ENCODE measurements around the gene CHN2.
"Not testable (repeated sequence)": the region's sequence is repeated elsewhere in the genome, so short reads cannot be mapped to it uniquely, and the experiment has no call there.

CHN2 gene

DNA sequence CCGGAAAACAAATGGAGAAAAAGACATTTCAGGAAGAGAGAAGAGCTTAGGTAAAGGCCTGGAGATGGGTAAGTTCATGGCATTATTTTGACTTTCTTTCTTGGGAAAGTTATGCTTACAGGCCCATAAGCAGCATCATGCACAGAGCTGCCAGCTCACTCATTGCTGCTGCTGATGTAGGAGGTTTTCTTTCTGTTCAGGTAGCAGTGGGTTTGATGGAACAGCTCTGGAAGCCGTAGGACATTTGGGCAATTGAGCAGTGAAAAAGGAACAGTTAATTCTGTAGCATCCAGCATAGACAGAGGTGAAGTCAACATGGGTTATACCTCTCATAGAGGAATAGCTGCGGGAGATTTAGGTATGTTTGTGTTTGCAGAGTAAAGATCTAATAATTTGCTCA lies 3.3 kb downstream of the CHN2 start:
- Histone ChIP-seq H3K4me1 (ENCODE audit: control insufficient read depth, insufficient read depth, low read length, poor library complexity, severe bottlenecking) (no peaks in the 10 kb centered on the region), H3K4me3 (ENCODE audit: insufficient read depth, low read depth, low read length, poor library complexity, severe bottlenecking) (no peak overlapping the region), H3K27ac (ENCODE audit: insufficient read depth, low read length, poor library complexity, severe bottlenecking) (no peak overlapping the region), H3K36me3 (ENCODE audit: control insufficient read depth, insufficient read depth, low read length) (no peaks in the 10 kb centered on the region), H3K27me3 (replicated peaks; ENCODE audit: control insufficient read depth, insufficient read depth, low read length, poor library complexity, severe bottlenecking) (no peaks in the 10 kb centered on the region), H3K9me3 (ENCODE audit: control insufficient read depth, low read length) (no peaks in the 10 kb centered on the region)
- no peak for DNase-seq

DNA sequence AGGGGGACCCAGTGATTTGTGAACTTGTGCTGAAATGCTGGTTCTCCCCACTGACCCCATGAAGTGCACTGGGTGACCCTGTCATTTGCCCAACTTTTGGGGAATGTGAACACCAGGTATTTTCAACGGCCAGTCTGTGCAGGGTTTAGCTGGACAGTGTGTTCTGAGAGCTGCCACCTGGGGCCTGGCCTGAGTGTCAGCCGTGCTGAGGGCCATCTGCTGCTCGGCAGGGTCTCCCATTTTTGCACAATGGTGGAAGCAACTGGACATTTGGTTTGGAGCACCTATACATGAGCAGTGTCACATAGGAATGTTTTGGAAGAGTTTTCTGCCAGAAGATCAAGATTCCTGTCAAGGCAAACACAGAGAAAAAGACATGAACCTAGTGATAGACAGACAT lies 5.2 kb downstream of the CHN2 start:
- Histone ChIP-seq H3K27ac (ENCODE audit: insufficient read depth, low read length, poor library complexity, severe bottlenecking) (no peak overlapping the region), H3K36me3 (ENCODE audit: control insufficient read depth, insufficient read depth, low read length) (no peaks in the 10 kb centered on the region), H3K4me3 (ENCODE audit: insufficient read depth, low read depth, low read length, poor library complexity, severe bottlenecking) (no peak overlapping the region), H3K27me3 (replicated peaks; ENCODE audit: control insufficient read depth, insufficient read depth, low read length, poor library complexity, severe bottlenecking) (no peaks in the 10 kb centered on the region), H3K9me3 (ENCODE audit: control insufficient read depth, low read length) (no peaks in the 10 kb centered on the region), H3K4me1 (ENCODE audit: control insufficient read depth, insufficient read depth, low read length, poor library complexity, severe bottlenecking) (no peaks in the 10 kb centered on the region)
- no peak for DNase-seq

DNA sequence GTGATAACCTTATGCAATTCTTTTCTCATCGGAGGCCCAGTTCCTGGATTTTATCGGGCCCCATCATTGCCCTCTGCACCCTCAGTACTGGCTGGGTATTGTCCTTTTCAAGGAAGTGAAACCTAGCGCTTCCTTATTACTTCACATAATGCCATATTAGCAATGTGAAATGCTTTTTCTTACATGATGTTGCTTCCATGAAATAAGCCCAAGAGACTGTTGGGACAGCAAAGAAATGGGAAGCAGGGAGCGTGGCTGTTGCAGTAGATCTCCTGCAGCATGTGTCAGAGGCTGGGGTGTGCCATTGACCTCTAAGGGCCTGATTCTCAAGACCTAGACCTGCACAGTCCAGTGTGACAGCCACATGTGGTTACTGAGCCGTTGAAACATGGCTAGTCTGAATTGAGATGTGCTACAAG lies 8.1 kb downstream of the CHN2 start:
- no peak overlapping the region for H3K27ac ChIP-seq (ENCODE audit: insufficient read depth, low read length, poor library complexity, severe bottlenecking)
- H3K4me3 ChIP-seq (ENCODE audit: insufficient read depth, low read depth, low read length, poor library complexity, severe bottlenecking): no peak overlapping the region
- no peaks in the 10 kb centered on the region for H3K4me1 ChIP-seq (ENCODE audit: control insufficient read depth, insufficient read depth, low read length, poor library complexity, severe bottlenecking)
- no peaks in the 10 kb centered on the region for H3K9me3 ChIP-seq (ENCODE audit: control insufficient read depth, low read length)
- no peaks in the 10 kb centered on the region for H3K36me3 ChIP-seq (ENCODE audit: control insufficient read depth, insufficient read depth, low read length)
- no peak for DNase-seq
- no peaks in the 10 kb centered on the region for H3K27me3 ChIP-seq (replicated peaks; ENCODE audit: control insufficient read depth, insufficient read depth, low read length, poor library complexity, severe bottlenecking)

DNA sequence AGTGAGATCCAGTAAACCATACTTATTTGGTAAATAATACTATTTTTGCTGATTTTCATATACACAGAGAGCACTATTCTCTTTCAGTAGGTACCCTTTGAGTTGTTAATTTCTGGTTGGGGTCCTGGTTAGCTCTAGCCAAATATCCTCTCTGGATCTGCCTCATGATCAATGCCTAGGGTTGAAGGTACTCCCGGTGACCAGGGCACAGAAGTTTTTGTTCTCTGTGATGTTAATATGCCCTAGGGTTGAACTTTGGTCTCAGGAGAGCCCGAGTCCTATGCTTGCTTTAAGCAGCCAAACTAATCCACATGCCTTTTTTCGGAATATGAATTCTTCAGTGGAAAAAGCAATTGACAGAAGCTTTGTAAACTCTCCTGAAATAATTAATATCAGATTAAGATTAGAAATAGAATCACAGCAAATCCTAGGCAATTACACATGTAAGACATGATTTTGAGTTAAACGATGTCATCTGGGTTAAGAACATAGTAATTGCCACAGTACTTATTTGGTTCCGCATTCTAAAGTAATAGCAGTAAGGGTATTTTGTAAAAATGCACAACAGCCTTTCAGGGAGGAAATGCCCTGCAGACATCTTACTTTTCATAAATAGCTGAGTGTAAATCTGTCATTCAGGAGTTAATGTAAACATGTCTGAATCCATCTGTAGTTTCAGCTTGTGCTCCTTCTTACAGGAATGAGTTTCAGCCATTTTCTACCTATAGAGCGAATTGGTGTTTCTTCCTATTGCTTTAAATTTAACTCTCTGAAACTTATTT lies 10.1 kb downstream of the CHN2 start:
- H3K27ac ChIP-seq (ENCODE audit: insufficient read depth, low read length, poor library complexity, severe bottlenecking): no peak overlapping the region
- DNase-seq: no peak
- H3K36me3 ChIP-seq (ENCODE audit: control insufficient read depth, insufficient read depth, low read length): no peaks in the 10 kb centered on the region
- H3K4me1 ChIP-seq (ENCODE audit: control insufficient read depth, insufficient read depth, low read length, poor library complexity, severe bottlenecking): no peaks in the 10 kb centered on the region
- no peaks in the 10 kb centered on the region for H3K9me3 ChIP-seq (ENCODE audit: control insufficient read depth, low read length)
- no peaks in the 10 kb centered on the region for H3K27me3 ChIP-seq (replicated peaks; ENCODE audit: control insufficient read depth, insufficient read depth, low read length, poor library complexity, severe bottlenecking)
- H3K4me3 ChIP-seq (ENCODE audit: insufficient read depth, low read depth, low read length, poor library complexity, severe bottlenecking): no peak overlapping the region

DNA sequence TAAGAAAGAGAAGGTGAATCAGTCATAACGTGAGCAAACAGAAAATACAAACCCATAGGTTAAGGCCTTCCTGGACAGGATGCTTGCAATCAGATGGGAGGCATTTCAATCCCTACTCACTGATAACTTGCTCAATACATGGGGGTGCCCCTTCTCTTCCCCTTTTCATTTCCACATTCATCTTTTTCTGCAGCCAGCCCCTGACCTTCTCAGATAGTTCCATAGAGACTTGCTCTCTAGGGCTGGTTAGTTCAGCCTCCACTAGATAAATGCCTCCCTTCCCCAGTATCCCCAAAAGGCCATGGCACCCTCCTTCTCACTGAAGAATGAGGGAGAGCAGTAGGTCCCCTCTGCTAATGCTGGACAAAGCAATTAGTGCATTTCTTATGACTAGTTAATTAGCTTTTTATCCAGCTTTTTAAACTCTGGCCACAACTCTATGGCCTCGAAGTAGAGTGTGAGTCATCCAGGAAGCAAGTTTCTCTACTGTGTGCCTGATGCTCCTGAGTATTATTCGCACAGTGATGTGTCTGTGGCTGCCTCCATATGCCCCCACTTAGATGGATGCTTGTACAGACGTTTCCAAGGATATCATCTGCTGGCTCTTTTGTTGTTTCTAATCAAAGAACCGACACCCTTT lies 12.7 kb downstream of the CHN2 start:
- no peaks in the 10 kb centered on the region for H3K9me3 ChIP-seq (ENCODE audit: control insufficient read depth, low read length)
- DNase-seq: no peak
- no peak overlapping the region for H3K27ac ChIP-seq (ENCODE audit: insufficient read depth, low read length, poor library complexity, severe bottlenecking)
- no peaks in the 10 kb centered on the region for H3K27me3 ChIP-seq (replicated peaks; ENCODE audit: control insufficient read depth, insufficient read depth, low read length, poor library complexity, severe bottlenecking)
- no peaks in the 10 kb centered on the region for H3K36me3 ChIP-seq (ENCODE audit: control insufficient read depth, insufficient read depth, low read length)
- no peak overlapping the region for H3K4me3 ChIP-seq (ENCODE audit: insufficient read depth, low read depth, low read length, poor library complexity, severe bottlenecking)
- no peaks in the 10 kb centered on the region for H3K4me1 ChIP-seq (ENCODE audit: control insufficient read depth, insufficient read depth, low read length, poor library complexity, severe bottlenecking)

DNA sequence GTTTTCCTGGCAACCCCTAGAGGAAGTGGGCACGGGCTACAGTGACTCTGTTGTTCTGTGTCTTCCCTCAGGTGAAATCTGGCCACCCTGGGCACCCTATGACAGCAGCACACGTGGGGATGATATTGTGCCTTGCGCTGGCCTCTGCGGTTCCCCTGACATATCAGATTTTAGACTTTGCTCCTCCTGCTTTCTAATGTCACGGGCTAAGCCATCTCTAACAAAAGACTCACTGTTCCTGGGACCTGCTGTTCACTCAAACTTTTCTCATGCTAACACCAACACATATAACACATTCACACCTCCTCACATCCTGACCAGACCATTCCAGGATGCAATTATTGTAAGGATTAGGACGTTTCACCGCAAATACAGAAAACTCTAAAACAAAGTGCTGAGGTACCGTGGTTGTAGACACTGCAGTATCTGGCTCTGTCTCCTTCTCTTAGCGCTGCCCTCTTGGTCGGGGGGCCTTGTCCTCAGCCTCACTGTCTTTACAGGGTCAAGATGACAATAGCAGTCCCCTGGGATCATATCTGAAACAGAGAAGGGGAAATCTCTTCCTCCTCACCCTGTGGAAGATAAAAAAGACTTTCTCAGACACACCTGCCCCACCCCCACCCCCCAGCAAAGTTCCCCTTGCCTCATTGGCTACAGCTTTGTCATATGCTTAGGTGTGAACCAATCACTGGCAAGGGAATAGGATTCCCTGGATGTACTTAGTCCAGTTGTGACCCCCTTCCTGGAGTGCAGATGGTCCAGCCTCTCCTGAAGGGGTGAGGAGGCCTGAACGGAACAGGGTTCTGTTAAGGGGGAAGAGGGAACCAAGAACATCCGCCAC lies 14.1 kb downstream of the CHN2 start:
- H3K36me3 ChIP-seq (ENCODE audit: control insufficient read depth, insufficient read depth, low read length): no peaks in the 10 kb centered on the region
- H3K9me3 ChIP-seq (ENCODE audit: control insufficient read depth, low read length): no peaks in the 10 kb centered on the region
- H3K27ac ChIP-seq (ENCODE audit: insufficient read depth, low read length, poor library complexity, severe bottlenecking): no peak overlapping the region
- no peak for DNase-seq
- H3K27me3 ChIP-seq (replicated peaks; ENCODE audit: control insufficient read depth, insufficient read depth, low read length, poor library complexity, severe bottlenecking): no peaks in the 10 kb centered on the region
- no peaks in the 10 kb centered on the region for H3K4me1 ChIP-seq (ENCODE audit: control insufficient read depth, insufficient read depth, low read length, poor library complexity, severe bottlenecking)
- no peak overlapping the region for H3K4me3 ChIP-seq (ENCODE audit: insufficient read depth, low read depth, low read length, poor library complexity, severe bottlenecking)

DNA sequence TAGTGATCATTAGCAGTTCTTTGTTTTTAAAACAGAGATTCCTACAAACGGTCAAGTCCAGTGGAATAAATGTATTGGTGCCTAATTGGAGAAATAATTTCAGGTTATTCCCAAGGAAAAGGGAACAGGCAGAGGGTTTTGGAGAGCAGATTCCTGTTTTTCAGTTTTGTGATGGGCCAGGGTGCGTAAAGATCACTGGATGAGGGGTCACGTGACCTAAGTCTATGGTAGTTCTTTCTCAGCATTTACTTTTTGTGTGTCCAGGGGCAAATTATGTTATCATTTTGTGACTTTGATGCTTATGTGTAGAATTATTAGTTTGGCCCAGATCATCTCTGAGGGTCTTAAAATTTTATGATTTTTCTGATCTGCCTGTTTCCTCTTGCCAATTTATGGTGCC lies 15.2 kb downstream of the CHN2 start:
- Histone ChIP-seq H3K27ac (ENCODE audit: insufficient read depth, low read length, poor library complexity, severe bottlenecking) (no peak overlapping the region), H3K27me3 (replicated peaks; ENCODE audit: control insufficient read depth, insufficient read depth, low read length, poor library complexity, severe bottlenecking) (no peaks in the 10 kb centered on the region), H3K4me1 (ENCODE audit: control insufficient read depth, insufficient read depth, low read length, poor library complexity, severe bottlenecking) (no peaks in the 10 kb centered on the region), H3K9me3 (ENCODE audit: control insufficient read depth, low read length) (no peaks in the 10 kb centered on the region), H3K36me3 (ENCODE audit: control insufficient read depth, insufficient read depth, low read length) (no peaks in the 10 kb centered on the region), H3K4me3 (ENCODE audit: insufficient read depth, low read depth, low read length, poor library complexity, severe bottlenecking) (no peak overlapping the region)
- no peak for DNase-seq

DNA sequence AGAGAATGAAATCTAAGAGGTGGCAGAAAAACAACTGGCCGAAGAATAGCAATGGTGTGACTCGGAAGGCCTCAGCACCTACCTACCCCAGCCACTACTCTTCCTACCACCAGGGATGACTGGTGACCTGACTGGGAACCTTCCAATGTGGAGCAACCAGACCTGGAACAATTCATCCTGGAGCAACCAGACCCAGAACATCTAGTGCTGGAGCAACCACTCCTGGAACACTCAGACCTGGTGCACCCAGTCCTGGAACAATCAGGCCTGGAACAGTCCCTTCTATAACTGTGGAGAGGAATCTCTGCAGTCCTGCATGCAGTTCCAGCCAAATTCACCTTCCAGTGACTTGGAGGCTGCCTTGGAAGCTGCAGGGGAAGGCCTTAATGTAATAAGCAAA lies 18.2 kb downstream of the CHN2 start:
- H3K9me3 ChIP-seq (ENCODE audit: control insufficient read depth, low read length); DNase-seq; H3K27me3 ChIP-seq (replicated peaks; ENCODE audit: control insufficient read depth, insufficient read depth, low read length, poor library complexity, severe bottlenecking); H3K4me1 ChIP-seq (ENCODE audit: control insufficient read depth, insufficient read depth, low read length, poor library complexity, severe bottlenecking); H3K36me3 ChIP-seq (ENCODE audit: control insufficient read depth, insufficient read depth, low read length); H3K4me3 ChIP-seq (ENCODE audit: insufficient read depth, low read depth, low read length, poor library complexity, severe bottlenecking); H3K27ac ChIP-seq (ENCODE audit: insufficient read depth, low read length, poor library complexity, severe bottlenecking): not testable (repeated sequence)

DNA sequence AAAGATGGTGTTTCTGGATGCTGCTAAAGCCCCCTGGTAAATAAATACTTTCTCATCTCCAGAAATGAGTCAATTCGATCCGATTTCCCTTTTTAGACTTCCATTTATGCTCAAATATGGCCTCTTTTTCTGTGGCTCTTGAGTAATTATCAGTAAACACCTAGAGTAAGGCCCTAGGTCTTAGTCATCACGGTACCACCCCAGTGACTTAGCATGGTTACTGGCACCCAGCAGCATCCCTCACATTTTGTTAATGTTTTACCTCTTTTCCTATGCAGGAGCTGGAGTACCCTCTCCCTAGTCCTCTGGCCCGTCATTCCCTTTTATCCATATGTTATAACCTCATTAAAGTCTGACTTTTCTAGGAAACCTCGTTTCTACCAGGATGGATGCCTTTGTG lies 19.5 kb downstream of the CHN2 start:
- Histone ChIP-seq H3K27ac (ENCODE audit: insufficient read depth, low read length, poor library complexity, severe bottlenecking) (no peak overlapping the region), H3K4me1 (ENCODE audit: control insufficient read depth, insufficient read depth, low read length, poor library complexity, severe bottlenecking) (no peaks in the 10 kb centered on the region), H3K9me3 (ENCODE audit: control insufficient read depth, low read length) (no peaks in the 10 kb centered on the region), H3K4me3 (ENCODE audit: insufficient read depth, low read depth, low read length, poor library complexity, severe bottlenecking) (no peak overlapping the region), H3K27me3 (replicated peaks; ENCODE audit: control insufficient read depth, insufficient read depth, low read length, poor library complexity, severe bottlenecking) (no peaks in the 10 kb centered on the region), H3K36me3 (ENCODE audit: control insufficient read depth, insufficient read depth, low read length) (no peaks in the 10 kb centered on the region)
- no peak for DNase-seq

DNA sequence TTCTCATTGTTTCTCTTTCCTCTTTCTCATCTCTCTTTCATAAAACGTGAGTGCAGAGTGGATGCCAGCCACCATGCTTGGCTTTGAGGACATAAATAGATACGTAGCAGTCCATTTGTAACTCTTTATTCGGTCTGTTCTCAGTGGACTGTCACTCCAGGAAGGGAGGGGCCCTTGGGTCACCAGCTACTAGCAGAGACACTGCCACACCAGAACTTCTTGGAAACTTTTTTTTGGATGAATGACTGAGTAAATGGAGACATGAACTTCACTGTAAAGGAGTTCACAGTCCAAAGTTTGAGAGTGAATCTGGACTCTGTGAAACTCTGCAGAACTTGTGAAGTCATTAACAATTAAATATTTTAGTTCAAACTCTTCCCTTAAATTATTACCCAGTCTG lies 20.2 kb downstream of the CHN2 start:
- no peaks in the 10 kb centered on the region for H3K36me3 ChIP-seq (ENCODE audit: control insufficient read depth, insufficient read depth, low read length)
- no peak overlapping the region for H3K27ac ChIP-seq (ENCODE audit: insufficient read depth, low read length, poor library complexity, severe bottlenecking)
- H3K4me3 ChIP-seq (ENCODE audit: insufficient read depth, low read depth, low read length, poor library complexity, severe bottlenecking): no peak overlapping the region
- no peaks in the 10 kb centered on the region for H3K4me1 ChIP-seq (ENCODE audit: control insufficient read depth, insufficient read depth, low read length, poor library complexity, severe bottlenecking)
- no peaks in the 10 kb centered on the region for H3K27me3 ChIP-seq (replicated peaks; ENCODE audit: control insufficient read depth, insufficient read depth, low read length, poor library complexity, severe bottlenecking)
- H3K9me3 ChIP-seq (ENCODE audit: control insufficient read depth, low read length): no peaks in the 10 kb centered on the region
- no peak for DNase-seq

Data from effector memory CD4-positive, alpha-beta T cell (primary cell).